ENCODE data around the gene CASTOR2.
"Not testable (repeated sequence)": the region's sequence is repeated elsewhere in the genome, so short reads cannot be mapped to it uniquely, and the experiment has no call there.

The CASTOR2 gene

GRCh38 chr7:74997811-74998210, 33.3 kb downstream of the CASTOR2 start:
- H3K9me3 ChIP-seq (ENCODE audit: insufficient read depth, low read length); H3K4me3 ChIP-seq (ENCODE audit: insufficient read length, low read depth); DNase-seq (ENCODE audit: low read depth, low spot score); H3K27me3 ChIP-seq (ENCODE audit: insufficient read depth, insufficient read length); H3K9ac ChIP-seq (ENCODE audit: insufficient read length, low read depth); H3K4me1 ChIP-seq (ENCODE audit: insufficient read depth, insufficient read length); H3K36me3 ChIP-seq (ENCODE audit: insufficient read depth, insufficient read length, low read length): not testable (repeated sequence)

DNA sequence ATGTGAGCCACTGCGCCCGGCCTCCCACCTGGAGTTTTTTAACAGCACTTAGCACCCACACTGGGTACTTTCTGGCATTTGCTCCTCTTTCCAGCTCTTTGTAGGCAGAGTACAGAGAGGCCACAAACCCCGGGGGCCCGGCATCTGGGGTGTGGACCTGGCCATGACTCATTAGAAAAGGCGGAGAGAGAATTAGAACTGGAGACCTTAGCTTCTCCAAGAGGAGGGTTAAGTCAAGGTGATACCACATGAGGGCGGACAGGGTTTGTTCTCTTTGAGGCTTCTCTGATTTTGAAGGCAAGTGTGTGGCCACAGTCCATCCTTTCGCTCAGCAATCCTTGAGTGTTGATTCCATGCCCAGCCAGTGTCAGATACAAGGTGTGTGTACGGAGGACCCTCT, 36.9 kb downstream of the CASTOR2 start:
- not testable (repeated sequence) for H3K36me3 ChIP-seq (ENCODE audit: insufficient read depth, insufficient read length, low read length); H3K9me3 ChIP-seq (ENCODE audit: insufficient read depth, low read length); H3K27me3 ChIP-seq (ENCODE audit: insufficient read depth, insufficient read length); H3K9ac ChIP-seq (ENCODE audit: insufficient read length, low read depth); DNase-seq (ENCODE audit: low read depth, low spot score); H3K4me3 ChIP-seq (ENCODE audit: insufficient read length, low read depth); H3K4me1 ChIP-seq (ENCODE audit: insufficient read depth, insufficient read length)

DNA sequence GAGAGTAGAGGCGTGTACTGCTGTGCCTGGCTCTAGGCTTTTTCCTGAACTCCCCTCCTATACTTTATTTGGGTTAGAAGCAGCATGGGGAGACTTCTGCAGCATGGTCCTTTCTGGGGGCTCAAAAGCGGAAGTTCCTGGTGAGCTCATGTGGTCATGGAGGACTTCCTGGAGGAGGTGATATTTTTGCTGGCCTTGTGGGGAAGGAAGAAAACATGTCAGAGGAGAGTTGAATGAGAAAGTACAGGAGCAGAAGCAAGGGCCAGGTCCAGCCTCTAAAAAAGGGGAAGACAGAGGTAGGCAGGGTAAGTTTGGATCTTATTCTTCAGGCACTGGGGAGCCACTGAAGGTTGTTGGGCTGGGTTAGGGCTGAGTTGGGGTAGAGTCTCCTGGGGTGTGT, 45.5 kb downstream of the CASTOR2 start:
- Histone ChIP-seq H3K27me3 (ENCODE audit: insufficient read depth, insufficient read length) (no peaks in the 10 kb centered on the region), H3K4me1 (ENCODE audit: insufficient read depth, insufficient read length) (no peaks in the 10 kb centered on the region), H3K4me3 (ENCODE audit: insufficient read length, low read depth) (no peak overlapping the region), H3K36me3 (ENCODE audit: insufficient read depth, insufficient read length, low read length) (peaks cover 16% of the 10 kb centered on the region), H3K9me3 (ENCODE audit: insufficient read depth, low read length) (no peaks in the 10 kb centered on the region), H3K9ac (ENCODE audit: insufficient read length, low read depth) (no peak overlapping the region)
- no peak for DNase-seq (ENCODE audit: low read depth, low spot score)
- no peak for TF ChIP-seq YY1 (IDR thresholded peaks at IDR 0.05; ENCODE audit: insufficient read depth, insufficient read length)
- TF ChIP-seq SUZ12 (IDR thresholded peaks at IDR 0.05; ENCODE audit: extremely low read depth, insufficient read depth, insufficient read length), result no peak

DNA sequence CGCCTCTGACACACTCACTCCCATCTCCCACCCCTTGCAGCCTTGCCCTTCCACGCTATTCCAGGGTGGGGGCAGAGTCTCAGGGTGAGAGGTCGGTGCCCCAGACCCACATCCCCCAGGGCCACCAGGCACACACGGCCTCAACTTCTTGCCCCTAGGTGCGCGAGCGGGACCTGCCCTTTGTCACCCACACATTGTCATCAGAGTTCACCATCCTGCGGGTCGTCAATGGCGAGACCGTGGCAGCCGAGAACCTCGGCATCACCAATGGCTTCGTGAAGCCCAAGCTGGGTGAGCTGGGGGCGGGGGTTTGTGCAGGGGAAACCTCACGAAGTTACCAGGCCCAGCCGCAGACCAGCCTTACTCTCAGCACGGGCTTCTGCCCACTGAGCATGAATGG, 53.3 kb downstream of the CASTOR2 start:
- no peak for DNase-seq (ENCODE audit: low read depth, low spot score)
- no peaks in the 10 kb centered on the region for H3K27me3 ChIP-seq (ENCODE audit: insufficient read depth, insufficient read length)
- no peak overlapping the region for H3K4me3 ChIP-seq (ENCODE audit: insufficient read length, low read depth)
- TF ChIP-seq ZNF274 (IDR thresholded peaks at IDR 0.05; ENCODE audit: low read depth, low read length) (no peak), YY1 (IDR thresholded peaks at IDR 0.05; ENCODE audit: insufficient read depth, insufficient read length) (no peak), SUZ12 (IDR thresholded peaks at IDR 0.05; ENCODE audit: extremely low read depth, insufficient read depth, insufficient read length) (no peak)
- H3K36me3 ChIP-seq (ENCODE audit: insufficient read depth, insufficient read length, low read length), result peaks cover 28% of the 10 kb centered on the region
- no peaks in the 10 kb centered on the region for H3K4me1 ChIP-seq (ENCODE audit: insufficient read depth, insufficient read length)
- H3K9me3 ChIP-seq (ENCODE audit: insufficient read depth, low read length), result no peaks in the 10 kb centered on the region
- H3K9ac ChIP-seq (ENCODE audit: insufficient read length, low read depth), result no peak overlapping the region

DNA sequence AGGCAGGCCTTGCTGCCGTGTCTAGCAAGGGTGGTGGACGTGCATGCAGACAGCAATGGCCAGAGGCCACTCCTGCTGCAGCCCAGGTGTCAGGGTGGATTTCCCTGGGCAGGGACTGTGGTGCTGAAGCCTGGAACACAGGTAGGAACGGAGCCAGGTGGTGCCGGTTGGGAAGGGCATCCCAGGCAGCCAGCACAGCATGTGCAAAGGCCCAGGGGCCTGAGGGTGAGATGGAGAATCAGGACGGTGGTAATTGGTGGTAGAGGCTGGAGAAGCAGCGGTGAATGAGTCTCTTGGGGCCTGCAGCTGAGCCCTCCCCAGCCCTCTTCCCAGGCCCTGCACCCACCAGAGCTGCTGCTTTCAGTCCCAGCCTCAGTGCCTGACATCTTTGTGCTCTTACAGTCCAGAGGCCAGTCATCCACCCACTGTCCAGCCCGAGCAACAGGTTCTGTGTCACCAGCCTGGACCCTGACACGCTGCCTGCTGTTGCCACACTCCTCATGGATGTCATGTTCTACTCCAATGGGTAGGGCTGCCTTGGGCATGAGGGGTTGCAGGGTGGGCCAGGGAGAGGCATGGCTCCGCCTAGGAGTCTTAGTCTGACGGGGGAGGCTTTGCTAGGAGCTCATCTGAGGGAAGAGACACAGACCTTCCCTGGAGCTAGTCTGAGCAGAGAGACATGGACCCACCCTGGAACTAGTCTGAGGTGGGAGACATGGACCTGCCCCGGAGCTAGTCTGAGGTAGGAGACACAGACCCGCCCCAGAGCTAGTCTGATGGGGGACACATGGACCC, 54.3 kb downstream of the CASTOR2 start:
- H3K27me3 ChIP-seq (ENCODE audit: insufficient read depth, insufficient read length), result no peaks in the 10 kb centered on the region
- H3K4me1 ChIP-seq (ENCODE audit: insufficient read depth, insufficient read length), result no peaks in the 10 kb centered on the region
- peaks cover 30% of the 10 kb centered on the region for H3K36me3 ChIP-seq (ENCODE audit: insufficient read depth, insufficient read length, low read length)
- no peak overlapping the region for H3K9ac ChIP-seq (ENCODE audit: insufficient read length, low read depth)
- H3K9me3 ChIP-seq (ENCODE audit: insufficient read depth, low read length), result no peaks in the 10 kb centered on the region
- TF ChIP-seq YY1 (IDR thresholded peaks at IDR 0.05; ENCODE audit: insufficient read depth, insufficient read length) (no peak), SUZ12 (IDR thresholded peaks at IDR 0.05; ENCODE audit: extremely low read depth, insufficient read depth, insufficient read length) (no peak), ZNF274 (IDR thresholded peaks at IDR 0.05; ENCODE audit: low read depth, low read length) (no peak)
- no peak overlapping the region for H3K4me3 ChIP-seq (ENCODE audit: insufficient read length, low read depth)
- DNase-seq (ENCODE audit: low read depth, low spot score), result no peak

- no peak for DNase-seq (ENCODE audit: low read depth, low spot score)
Observed at GRCh38 chr7:75019800-75020199, 55.3 kb downstream of the CASTOR2 start.

GRCh38 chr7:75024922-75025321, 60.4 kb downstream of the CASTOR2 start:
- peaks cover 31% of the 10 kb centered on the region for H3K36me3 ChIP-seq (ENCODE audit: insufficient read depth, insufficient read length, low read length)
- peaks cover 3% of the 10 kb centered on the region for H3K4me1 ChIP-seq (ENCODE audit: insufficient read depth, insufficient read length)
- no peak for TF ChIP-seq ZNF274 (IDR thresholded peaks at IDR 0.05; ENCODE audit: low read depth, low read length)
- TF ChIP-seq YY1 (IDR thresholded peaks at IDR 0.05; ENCODE audit: insufficient read depth, insufficient read length), result no peak
- TF ChIP-seq SUZ12 (IDR thresholded peaks at IDR 0.05; ENCODE audit: extremely low read depth, insufficient read depth, insufficient read length), result no peak
- no peak overlapping the region for H3K9ac ChIP-seq (ENCODE audit: insufficient read length, low read depth)
- no peak for DNase-seq (ENCODE audit: low read depth, low spot score)
- no peak overlapping the region for H3K4me3 ChIP-seq (ENCODE audit: insufficient read length, low read depth)
- H3K27me3 ChIP-seq (ENCODE audit: insufficient read depth, insufficient read length), result no peaks in the 10 kb centered on the region
- no peaks in the 10 kb centered on the region for H3K9me3 ChIP-seq (ENCODE audit: insufficient read depth, low read length)

More at GRCh38 chr7:75019800-75020199, 55.3 kb downstream of the CASTOR2 start:
- no peaks in the 10 kb centered on the region for H3K27me3 ChIP-seq (ENCODE audit: insufficient read depth, insufficient read length)
- H3K4me1 ChIP-seq (ENCODE audit: insufficient read depth, insufficient read length), result no peaks in the 10 kb centered on the region
- no peak for TF ChIP-seq ZNF274 (IDR thresholded peaks at IDR 0.05; ENCODE audit: low read depth, low read length)
- TF ChIP-seq SUZ12 (IDR thresholded peaks at IDR 0.05; ENCODE audit: extremely low read depth, insufficient read depth, insufficient read length), result no peak
- no peak for TF ChIP-seq YY1 (IDR thresholded peaks at IDR 0.05; ENCODE audit: insufficient read depth, insufficient read length)
- H3K4me3 ChIP-seq (ENCODE audit: insufficient read length, low read depth), result no peak overlapping the region
- no peaks in the 10 kb centered on the region for H3K9me3 ChIP-seq (ENCODE audit: insufficient read depth, low read length)
- peaks cover 40% of the 10 kb centered on the region for H3K36me3 ChIP-seq (ENCODE audit: insufficient read depth, insufficient read length, low read length)
- H3K9ac ChIP-seq (ENCODE audit: insufficient read length, low read depth), result no peak overlapping the region

- TF ChIP-seq YY1 (IDR thresholded peaks at IDR 0.05; ENCODE audit: insufficient read depth, insufficient read length) (no peak), ZNF274 (IDR thresholded peaks at IDR 0.05; ENCODE audit: low read depth, low read length) (no peak), SUZ12 (IDR thresholded peaks at IDR 0.05; ENCODE audit: extremely low read depth, insufficient read depth, insufficient read length) (no peak)
- Histone ChIP-seq H3K4me3 (ENCODE audit: insufficient read length, low read depth) (no peak overlapping the region), H3K9me3 (ENCODE audit: insufficient read depth, low read length) (no peaks in the 10 kb centered on the region), H3K27me3 (ENCODE audit: insufficient read depth, insufficient read length) (no peaks in the 10 kb centered on the region), H3K4me1 (ENCODE audit: insufficient read depth, insufficient read length) (peaks cover 3% of the 10 kb centered on the region), H3K36me3 (ENCODE audit: insufficient read depth, insufficient read length, low read length) (peaks cover 28% of the 10 kb centered on the region), H3K9ac (ENCODE audit: insufficient read length, low read depth) (no peak overlapping the region)
- DNase-seq (ENCODE audit: low read depth, low spot score), result no peak
Observed at GRCh38 chr7:75028299-75028698, 63.8 kb downstream of the CASTOR2 start.

Measured in NT2/D1 (cell line).